ENCODE data around the gene SEMA4C.

DNA sequence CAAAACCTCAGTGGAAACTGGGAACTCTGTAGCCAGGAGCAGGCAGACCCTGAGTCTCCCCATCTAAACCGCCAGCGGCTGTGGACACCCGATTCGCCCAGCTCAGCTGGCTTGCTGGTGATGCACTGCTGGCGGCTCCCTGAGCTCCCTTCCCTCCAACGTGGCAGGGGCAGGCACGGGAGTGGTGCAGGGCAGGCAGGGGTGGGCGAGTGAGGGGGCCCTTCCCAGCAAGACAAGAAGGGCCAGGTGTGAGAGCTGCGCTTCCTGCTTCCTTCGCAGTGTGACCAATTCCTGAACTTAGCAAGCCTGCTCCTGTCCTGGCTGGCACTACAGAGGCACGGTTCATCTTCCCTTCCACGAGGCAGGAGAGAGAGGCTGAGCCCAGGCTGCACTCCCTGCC is 12.3 kb upstream of the SEMA4C start:
- TF ChIP-seq GATA3 (IDR thresholded peaks at IDR 0.05; ENCODE audit: low read depth, low read length): no peak
- no peak for TF ChIP-seq GATA2 (IDR thresholded peaks at IDR 0.05; ENCODE audit: low read depth, low read length)

Measured in SH-SY5Y (cell line).